Stomach (tissue), 9 donors: ENCODE results near the gene STXBP5L. TPM values are rescaled to one million over a fixed set of nuclear protein-coding genes. Genes with fewer than 3 reads are reported as not detected.
"Not testable (repeated sequence)": the region's sequence is repeated elsewhere in the genome, so short reads cannot be mapped to it uniquely, and the experiment has no call there.

Experiments
- DNase-seq, 2 donors: peaks; one replicate each; pipeline versions ENCODE4 v3.0.0 to v3.0.0-alpha.2; 2013 to 2019
- H3K27ac ChIP-seq, 5 donors: fragments of 200-600 bp in 4 of 5; sonication (generic) in 4 of 5; one replicate each; pipeline ENCODE4 v1.5.1; 2013 to 2019; ENCODE audit warnings: mild to moderate bottlenecking in 1 of 5, moderate library complexity in 1 of 5
- H3K27me3 ChIP-seq, 3 donors: fragments of 200-600 bp; sonication (generic); one replicate each; pipeline ENCODE4 v1.5.1; 2017 to 2019; ENCODE audit warnings: mixed run types in 1 of 3
- H3K36me3 ChIP-seq, 4 donors: fragments of 200-600 bp; sonication (generic); 1 replicate in 3 of 4; 2 replicates in 1 of 4; pipeline ENCODE4 v1.5.1; 2016 to 2019
- H3K4me1 ChIP-seq, 4 donors: fragments of 200-600 bp; sonication (generic); one replicate each; pipeline ENCODE4 v1.5.1; 2016 to 2019
- H3K4me3 ChIP-seq, 4 donors: fragments of 200-600 bp; sonication (generic) in 3 of 4; one replicate each; pipeline ENCODE4 v1.5.1; 2016 to 2019; ENCODE audit warnings: mild to moderate bottlenecking in 1 of 4
- H3K9me3 ChIP-seq, 4 donors: fragments of 200-600 bp; sonication (generic); one replicate each; pipeline ENCODE4 v1.5.1; 2016 to 2019
- CTCF ChIP-seq, 7 experiments: fragments of 450-650 bp in 4 of 7; fragments of 200-600 bp in 3 of 7; sonication (generic) in 3 of 7; IDR thresholded peaks; one replicate each; pipeline ENCODE4 v1.5.1; 2016 to 2019; ENCODE audit warnings: antibody characterized with exemption in 7 of 7, control low read depth in 2 of 7, mild to moderate bottlenecking in 1 of 7
- EP300 ChIP-seq: sonication (generic); formaldehyde crosslinking; IDR thresholded peaks from one replicate; pipeline ENCODE4 v1.6.1; 2017; ENCODE audit warnings: antibody characterized with exemption
- POLR2A ChIP-seq, 4 donors: fragments of 450-650 bp; IDR thresholded peaks; one replicate each; pipeline ENCODE4 v1.6.1; 2016; ENCODE audit warnings: antibody characterized with exemption in 4 of 4, control low read depth in 2 of 4, mild to moderate bottlenecking in 1 of 4, moderate library complexity in 1 of 4
- POLR2AphosphoS5 ChIP-seq, 3 donors: sonication (generic); formaldehyde crosslinking; IDR thresholded peaks; one replicate each; pipeline ENCODE4 v1.6.1; 2016; ENCODE audit warnings: antibody characterized with exemption in 3 of 3
- WGBS, 5 donors: extraction: QIAGEN DNeasy Blood & Tissue Kit in 3 of 5; methylation state at CpG; one replicate each; pipeline versions ENCODE4 v1.1.5 to v1.1.7; 2013 to 2018; 5-methylcytosine and 5-hydroxymethylcytosine counted together
- intact Hi-C: fragments of 100-400 bp; cut with DNase I; formaldehyde crosslinking; loops from one replicate; pipeline ENCODE4 v1.15.1; 2023; ENCODE audit warnings: low total_unique reads
- polyA plus RNA-seq, 3 donors: library from polyadenylated mRNA; stranded (reverse); fragments of 200-250 nt; gene quantifications; one replicate each; pipeline ENCODE4 v1.2.3, GENCODE V29; 2013
- total RNA-seq, 5 donors: library from RNA; depleted of rRNA; stranded (reverse); fragments of >200 nt; gene quantifications; one replicate each; pipeline versions ENCODE4 v1.1.0 to v1.2.3, GENCODE V29; 2014 to 2016
- donor health status: healthy with polysubstance abuse.
- donor health status: Bipolar disorder and iron deficiency.
- donor health status: healthy.

Gene STXBP5L
- total and polyA plus RNA-seq, 8 donors, result 0.08 to 12.8 (median 0.42) TPM

GRCh38 chr3:121398051-121398450 is 490.0 kb downstream of the STXBP5L start:
- H3K27ac ChIP-seq, intact Hi-C loops, H3K4me1 ChIP-seq, H3K36me3 ChIP-seq, H3K27me3 ChIP-seq, H3K4me3 ChIP-seq, DNase-seq: not testable (repeated sequence)
- peaks cover 0 to 19% (median 2%) of the 10 kb centered on the region in 4 donors for H3K9me3 ChIP-seq
- 69 to 84% (median 81%) methylated on average over 8 of the region's 8 CpGs for WGBS, 5 donors

GRCh38 chr3:121399820-121400219 is 491.8 kb downstream of the STXBP5L start:
- TF ChIP-seq EP300 (no peak), POLR2AphosphoS5 (IDR thresholded peaks at IDR 0.05) (no peak), CTCF (IDR thresholded peaks at IDR 0.05) (no peak), POLR2A (IDR thresholded peaks at IDR 0.05) (no peak)
- no peak overlapping the region for H3K4me3 ChIP-seq
- no peak for DNase-seq
- H3K9me3 ChIP-seq, result peaks cover 0 to 14% (median 2%) of the 10 kb centered on the region in 4 donors
- H3K27me3 ChIP-seq, result no peaks in the 10 kb centered on the region
- intact Hi-C loops, result no loop called here
- no peaks in the 10 kb centered on the region for H3K36me3 ChIP-seq
- no peaks in the 10 kb centered on the region for H3K4me1 ChIP-seq
- H3K27ac ChIP-seq, result no peak overlapping the region

- intact Hi-C loops, result no loop called here
- 55 to 79% (median 68%) methylated on average over 1 of the region's 1 CpG for WGBS, 5 donors
These were observed 497.6 kb downstream of the STXBP5L start for GRCh38 chr3:121405631-121406030.

GRCh38 chr3:121411523-121411922 is 503.5 kb downstream of the STXBP5L start:
- intact Hi-C loops, result no loop called here
- no peaks in the 10 kb centered on the region for H3K4me1 ChIP-seq
- no peak overlapping the region for H3K4me3 ChIP-seq
- 80 to 94% (median 90%) methylated on average over 1 of the region's 1 CpG for WGBS, 5 donors
- no peak overlapping the region for H3K27ac ChIP-seq
- TF ChIP-seq POLR2A (IDR thresholded peaks at IDR 0.05) (no peak), EP300 (no peak), CTCF (IDR thresholded peaks at IDR 0.05) (no peak), POLR2AphosphoS5 (IDR thresholded peaks at IDR 0.05) (no peak)
- H3K36me3 ChIP-seq, result no peaks in the 10 kb centered on the region
- DNase-seq, result no peak
- H3K27me3 ChIP-seq, result no peaks in the 10 kb centered on the region
- H3K9me3 ChIP-seq, result no peaks in the 10 kb centered on the region

More at GRCh38 chr3:121405631-121406030, 497.6 kb downstream of the STXBP5L start:
- DNase-seq, result no peak
- Histone ChIP-seq H3K4me3 (no peak overlapping the region), H3K36me3 (no peaks in the 10 kb centered on the region), H3K27me3 (no peaks in the 10 kb centered on the region), H3K9me3 (no peaks in the 10 kb centered on the region), H3K27ac (no peak overlapping the region), H3K4me1 (no peaks in the 10 kb centered on the region)
- TF ChIP-seq POLR2A (IDR thresholded peaks at IDR 0.05) (no peak), POLR2AphosphoS5 (IDR thresholded peaks at IDR 0.05) (no peak), EP300 (no peak), CTCF (IDR thresholded peaks at IDR 0.05) (no peak)

- Histone ChIP-seq H3K27me3 (no peaks in the 10 kb centered on the region), H3K36me3 (no peaks in the 10 kb centered on the region), H3K4me1 (no peaks in the 10 kb centered on the region), H3K4me3 (no peak overlapping the region), H3K27ac (no peak overlapping the region), H3K9me3 (no peaks in the 10 kb centered on the region)
- 83 to 92% (median 87%) methylated on average over 2 of the region's 2 CpGs for WGBS, 5 donors
- intact Hi-C loops, result no loop called here
- TF ChIP-seq CTCF (IDR thresholded peaks at IDR 0.05) (no peak), POLR2A (IDR thresholded peaks at IDR 0.05) (no peak), POLR2AphosphoS5 (IDR thresholded peaks at IDR 0.05) (no peak), EP300 (no peak)
- DNase-seq, result no peak
These were observed 506.9 kb downstream of the STXBP5L start for GRCh38 chr3:121414924-121415323.
